22Rv1 (cell line): ENCODE data around the gene ACSF3.

Source experiments
- CTCF ChIP-seq: fragments of 450-650 bp; IDR thresholded peaks from 2 replicates; pipeline ENCODE4 v1.5.1; 2017; ENCODE audit warnings: mild to moderate bottlenecking
- ZFX ChIP-seq: fragments of 450-650 bp; IDR thresholded peaks from 2 replicates; pipeline ENCODE4 v1.6.1; 2017; ENCODE audit warnings: antibody characterized with exemption, borderline replicate concordance

- TF ChIP-seq CTCF (no peak), ZFX (no peak)
These were observed 70.8 kb downstream of the ACSF3 start for GRCh38 chr16:89164436-89164835.
